Ramos (cell line): ENCODE results near the gene TNRC6C.
"Not testable (repeated sequence)": the region's sequence is repeated elsewhere in the genome, so short reads cannot be mapped to it uniquely, and the experiment has no call there.

Source experiments
- in situ Hi-C: fragments of 300-500 bp; cut with MboI; formaldehyde crosslinking; loops from one replicate; pipeline ENCODE4 v1.14.3; 2022; ENCODE audit warnings: low sequenced_read_pairs; ENCODE audit not compliant: unreplicated experiment

TNRC6C gene

GRCh38 chr17:78104540-78104941, 146.0 kb downstream of the TNRC6C start:
- in situ Hi-C loops, result no loop called here

- in situ Hi-C loops, result no loop called here
These were observed 146.6 kb downstream of the TNRC6C start for GRCh38 chr17:78105101-78105500.

GRCh38 chr17:78105551-78105950, 147.0 kb downstream of the TNRC6C start:
- in situ Hi-C loops, result no loop called here

GRCh38 chr17:78106211-78106610, 147.7 kb downstream of the TNRC6C start:
- in situ Hi-C loops, result no loop called here

GRCh38 chr17:78107457-78107856, 149.0 kb downstream of the TNRC6C start:
- in situ Hi-C loops, result no loop called here

- in situ Hi-C loops, result no loop called here
These were observed 149.6 kb downstream of the TNRC6C start for GRCh38 chr17:78107976-78108725.

DNA sequence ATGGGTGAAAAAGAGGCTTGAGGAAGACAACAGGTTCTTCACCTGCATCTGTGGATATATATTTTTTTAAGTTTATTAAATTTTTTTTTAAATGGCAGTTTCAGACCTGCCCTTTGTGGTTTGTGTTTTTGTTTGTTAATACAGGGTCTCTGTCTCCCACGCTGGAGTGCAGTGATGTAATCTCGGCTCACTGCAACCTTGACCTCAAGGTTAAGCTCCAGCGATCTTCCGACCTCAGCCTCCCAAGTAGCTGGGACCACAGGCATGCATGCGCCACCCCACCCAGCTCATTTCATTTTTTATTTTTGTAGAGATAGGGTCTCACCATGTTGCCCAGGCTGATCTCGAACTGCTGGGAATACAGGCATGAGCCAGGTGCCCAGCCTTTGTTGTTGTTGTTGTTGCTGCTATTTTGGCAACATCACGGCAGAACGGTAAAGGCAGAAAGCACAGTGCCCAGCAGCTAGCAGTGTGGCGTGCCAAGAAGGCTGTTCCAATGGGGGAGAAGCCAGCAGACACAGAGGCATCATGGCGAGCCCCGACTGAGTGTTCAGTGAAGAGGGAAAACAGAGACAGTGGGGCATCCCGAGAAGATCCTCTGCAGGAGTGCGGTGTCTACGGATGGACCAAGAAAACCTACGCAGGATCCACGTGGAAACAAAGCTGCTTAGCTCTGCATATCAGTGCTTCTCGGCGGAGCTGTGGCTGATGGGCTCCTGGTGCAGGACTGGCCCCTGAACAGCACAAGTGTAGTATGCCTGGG, 150.4 kb downstream of the TNRC6C start:
- in situ Hi-C loops, result no loop called here

GRCh38 chr17:78109489-78109761, 150.9 kb downstream of the TNRC6C start:
- in situ Hi-C loops, result no loop called here

DNA sequence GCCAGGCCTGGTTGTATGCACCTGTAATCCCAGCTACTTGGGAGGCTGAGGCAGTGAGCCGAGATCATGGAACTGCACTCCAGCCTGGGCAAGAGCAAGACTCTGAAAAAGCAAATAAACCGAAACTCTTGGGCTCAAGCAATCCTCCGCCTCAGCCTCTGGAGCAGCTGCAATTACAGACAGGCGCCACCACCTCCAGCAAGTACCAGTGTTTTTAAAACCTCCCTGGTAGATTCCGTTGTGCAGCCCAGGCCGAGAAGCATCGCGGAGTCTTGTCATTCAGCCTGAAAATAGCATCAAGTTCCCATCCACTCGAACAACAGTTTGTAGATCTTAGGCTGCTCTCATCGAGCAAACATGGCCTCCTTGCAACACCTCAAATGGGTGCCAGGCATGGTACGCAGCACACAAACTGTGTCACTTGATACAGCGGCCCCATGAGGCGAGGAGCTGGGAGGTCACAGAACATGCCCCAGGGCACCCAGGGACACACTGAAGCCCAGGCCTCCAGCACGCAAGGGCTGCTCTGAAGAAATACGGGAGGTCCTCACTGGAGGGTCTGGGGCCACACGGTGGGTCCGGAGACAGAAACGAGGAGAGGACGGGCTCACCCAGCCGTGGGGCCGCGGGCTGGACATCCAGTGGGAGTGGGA, 152.0 kb downstream of the TNRC6C start:
- in situ Hi-C loops, result loop anchor here (5.0 kb wide), 2 partner anchors 67 to 137 kb away; no protein-coding TSS in a partner anchor

GRCh38 chr17:78111016-78111726, 152.7 kb downstream of the TNRC6C start:
- in situ Hi-C loops, result loop anchor here (5.0 kb wide), 2 partner anchors 66 to 136 kb away; no protein-coding TSS in a partner anchor

- in situ Hi-C loops, result loop anchor here (5.0 kb wide), 2 partner anchors 65 to 135 kb away; no protein-coding TSS in a partner anchor
These were observed 153.4 kb downstream of the TNRC6C start for GRCh38 chr17:78111727-78112517.

GRCh38 chr17:78112518-78113471, 154.3 kb downstream of the TNRC6C start:
- in situ Hi-C loops, result loop anchor here (5.0 kb wide), 2 partner anchors 65 to 135 kb away; no protein-coding TSS in a partner anchor

GRCh38 chr17:78113804-78114785, 155.6 kb downstream of the TNRC6C start:
- in situ Hi-C loops, result loop anchor here (5.0 kb wide), 2 partner anchors 63 to 133 kb away; no protein-coding TSS in a partner anchor

DNA sequence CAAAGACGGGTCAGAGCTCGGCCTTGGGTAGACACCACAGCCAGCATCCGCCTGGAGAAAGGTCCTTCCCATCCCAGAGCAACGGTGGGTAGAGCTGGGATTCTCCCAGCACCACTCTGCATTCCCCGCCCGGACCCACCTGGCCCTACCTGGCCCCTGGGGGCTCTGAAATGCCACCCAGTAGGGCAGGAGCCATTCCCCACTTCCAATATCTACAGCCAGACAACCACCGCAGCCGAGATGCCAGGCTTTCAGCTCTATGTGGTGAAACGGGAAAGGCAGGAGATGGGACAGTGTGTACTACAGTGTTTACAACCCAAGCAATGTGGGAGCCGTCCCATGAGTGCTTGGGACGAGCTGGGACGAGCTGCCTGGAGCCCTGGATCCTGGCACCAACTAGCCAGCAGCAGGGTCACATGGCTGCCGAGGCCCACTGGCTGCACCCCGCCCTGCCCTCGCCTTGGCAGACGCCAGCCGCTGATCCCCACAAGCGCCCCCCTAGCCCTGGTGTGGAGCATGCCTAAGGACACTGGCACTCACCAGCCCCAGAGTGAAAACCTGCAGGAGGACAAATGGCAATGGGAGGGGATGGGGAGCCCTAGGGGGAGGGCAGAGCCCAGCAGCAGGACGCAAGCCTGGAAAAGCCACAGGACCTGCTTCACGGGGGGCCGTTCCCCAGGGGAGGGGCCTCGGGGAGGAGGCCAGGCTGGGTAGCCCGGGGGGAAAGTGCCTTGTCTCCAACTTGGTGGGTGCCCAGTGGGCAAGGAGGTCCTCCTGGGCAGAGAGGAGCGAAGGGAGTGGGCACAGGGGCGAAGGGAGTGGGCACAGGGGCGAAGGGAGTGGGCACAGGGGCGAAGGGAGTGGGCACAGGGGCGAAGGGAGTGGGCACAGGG, 156.6 kb downstream of the TNRC6C start:
- in situ Hi-C loops, result loop anchor here (5.0 kb wide), 2 partner anchors 62 to 132 kb away; no protein-coding TSS in a partner anchor

- in situ Hi-C loops, result not testable (repeated sequence)
These were observed 157.3 kb downstream of the TNRC6C start for GRCh38 chr17:78115803-78116202.

DNA sequence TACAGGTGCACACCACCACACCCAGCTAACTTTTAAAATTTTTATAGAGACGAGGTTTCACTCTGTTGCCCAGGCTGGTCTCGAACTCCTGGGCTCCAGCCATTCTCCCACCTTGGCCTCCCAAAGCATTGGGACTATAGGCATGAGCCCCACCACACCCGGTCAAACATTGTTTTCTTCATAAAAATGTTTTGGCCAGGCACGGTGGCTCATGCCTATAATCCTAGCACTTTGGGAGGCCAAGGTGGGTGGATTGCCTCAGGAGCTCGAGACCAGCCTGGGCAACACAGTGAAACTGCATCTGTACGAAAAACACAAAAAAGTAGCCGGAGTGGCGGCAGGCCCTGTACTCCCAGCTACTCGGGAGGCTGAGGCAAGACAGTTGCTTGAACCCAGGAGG, 157.9 kb downstream of the TNRC6C start:
- in situ Hi-C loops, result no loop called here
